Vagina (tissue), 2 donors: ENCODE data around the gene FAF1. TPM values are rescaled to one million over a fixed set of nuclear protein-coding genes. Genes with fewer than 3 reads are reported as not detected.
"Not testable (repeated sequence)": the region's sequence is repeated elsewhere in the genome, so short reads cannot be mapped to it uniquely, and the experiment has no call there.

Source experiments
- DNase-seq, 2 donors: peaks; one replicate each; pipeline ENCODE4 v3.0.0-alpha.2; 2017; ENCODE audit errors: extremely low spot score in 2 of 2
- H3K27ac ChIP-seq: fragments of 200-600 bp; sonication (generic); one replicate; pipeline ENCODE4 v1.5.1; 2019
- H3K27me3 ChIP-seq: fragments of 200-600 bp; sonication (generic); one replicate; pipeline ENCODE4 v1.5.1; 2019
- H3K36me3 ChIP-seq, 2 donors: fragments of 200-600 bp; sonication (generic); one replicate each; pipeline ENCODE4 v1.5.1; 2017 to 2019
- H3K4me1 ChIP-seq: fragments of 200-600 bp; sonication (generic); one replicate; pipeline ENCODE4 v1.5.1; 2019
- H3K4me3 ChIP-seq, 2 donors: fragments of 200-600 bp; sonication (generic); 1 replicate in 1 of 2; 2 replicates in 1 of 2; pipeline ENCODE4 v1.5.1; 2016 to 2019
- H3K9me3 ChIP-seq: fragments of 200-600 bp; sonication (generic); one replicate; pipeline ENCODE4 v1.5.1; 2019
- CTCF ChIP-seq, 3 experiments: fragments of 450-650 bp in 2 of 3; fragments of 200-600 bp in 1 of 3; sonication (generic) in 1 of 3; IDR thresholded peaks; one replicate each; pipeline ENCODE4 v1.5.1; 2017 to 2019; ENCODE audit warnings: antibody characterized with exemption in 3 of 3, mild to moderate bottlenecking in 2 of 3, moderate library complexity in 2 of 3
- POLR2A ChIP-seq, 2 donors: fragments of 450-650 bp; IDR thresholded peaks; one replicate each; pipeline ENCODE4 v1.6.1; 2017; ENCODE audit warnings: antibody characterized with exemption in 2 of 2, mild to moderate bottlenecking in 2 of 2, moderate library complexity in 2 of 2
- POLR2AphosphoS5 ChIP-seq, 2 donors: sonication (generic); formaldehyde crosslinking; IDR thresholded peaks; one replicate each; pipeline ENCODE4 v1.9.0; 2017; ENCODE audit warnings: antibody characterized with exemption in 2 of 2, mild to moderate bottlenecking in 2 of 2, low read depth in 1 of 2; ENCODE audit not compliant: insufficient read depth in 1 of 2
- intact Hi-C: fragments of 100-400 bp; cut with DNase I; formaldehyde crosslinking; loops from one replicate; pipeline ENCODE4 v1.15.1; 2023
- total RNA-seq: library from RNA; depleted of rRNA; stranded (reverse); fragments of >200 nt; gene quantifications from one replicate; pipeline ENCODE4 v1.2.3, GENCODE V29; 2016

Gene FAF1
- total RNA-seq, 1 donor from 2014 or later = 40.0 TPM

- Histone ChIP-seq H3K27ac (no peak overlapping the region), H3K36me3 (no peaks in the 10 kb centered on the region), H3K9me3 (no peaks in the 10 kb centered on the region), H3K4me1 (no peaks in the 10 kb centered on the region), H3K4me3 (no peak overlapping the region), H3K27me3 (no peaks in the 10 kb centered on the region)
- intact Hi-C loops = no loop called here
- no peak for DNase-seq
- TF ChIP-seq POLR2A (IDR thresholded peaks at IDR 0.05) (no peak), CTCF (IDR thresholded peaks at IDR 0.05) (no peak)
Measured at GRCh38 chr1:50747394-50747793, 212.7 kb downstream of the FAF1 start.

GRCh38 chr1:50742523-50742922, 217.5 kb downstream of the FAF1 start:
- intact Hi-C loops = no loop called here
- TF ChIP-seq CTCF (IDR thresholded peaks at IDR 0.05) = no peak
- TF ChIP-seq POLR2AphosphoS5 (IDR thresholded peaks at IDR 0.05; ENCODE audit: insufficient read depth in 1 of 2, low read depth in 1 of 2) = no peak
- Histone ChIP-seq H3K4me1 (no peaks in the 10 kb centered on the region), H3K27ac (no peak overlapping the region), H3K36me3 (no peaks in the 10 kb centered on the region), H3K4me3 (no peak overlapping the region), H3K9me3 (no peaks in the 10 kb centered on the region), H3K27me3 (no peaks in the 10 kb centered on the region)
- no peak for DNase-seq

DNA sequence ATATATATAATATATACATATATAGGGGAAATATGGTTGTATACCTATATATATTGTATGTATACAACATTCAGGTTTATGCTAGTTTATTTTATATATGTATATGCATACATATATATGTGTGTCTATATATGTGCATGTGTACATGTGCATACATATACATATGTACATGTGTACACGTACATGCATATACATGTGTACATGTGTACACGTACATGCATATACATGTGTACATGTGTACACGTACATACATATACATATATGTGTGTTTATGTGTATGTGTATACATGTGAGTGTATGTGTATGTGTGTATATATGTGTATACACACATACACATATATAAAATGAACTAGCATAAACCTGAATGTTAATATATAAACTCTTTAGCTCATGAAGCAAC, 220.9 kb downstream of the FAF1 start:
- no peaks in the 10 kb centered on the region for H3K27me3 ChIP-seq
- DNase-seq = no peak
- H3K4me1 ChIP-seq = no peaks in the 10 kb centered on the region
- no peaks in the 10 kb centered on the region for H3K9me3 ChIP-seq
- H3K36me3 ChIP-seq = no peaks in the 10 kb centered on the region
- H3K4me3 ChIP-seq = no peak overlapping the region
- TF ChIP-seq POLR2AphosphoS5 (IDR thresholded peaks at IDR 0.05; ENCODE audit: insufficient read depth in 1 of 2, low read depth in 1 of 2) (no peak), POLR2A (IDR thresholded peaks at IDR 0.05) (no peak), CTCF (IDR thresholded peaks at IDR 0.05) (no peak)
- no peak overlapping the region for H3K27ac ChIP-seq
- intact Hi-C loops = no loop called here

GRCh38 chr1:50735443-50735842, 224.6 kb downstream of the FAF1 start:
- H3K4me3 ChIP-seq = no peak overlapping the region
- intact Hi-C loops = no loop called here
- TF ChIP-seq POLR2AphosphoS5 (IDR thresholded peaks at IDR 0.05; ENCODE audit: insufficient read depth in 1 of 2, low read depth in 1 of 2) = no peak
- no peak for TF ChIP-seq POLR2A (IDR thresholded peaks at IDR 0.05)
- peak in 1 of 3 experiments; percentile 19 for TF ChIP-seq CTCF (IDR thresholded peaks at IDR 0.05)

DNA sequence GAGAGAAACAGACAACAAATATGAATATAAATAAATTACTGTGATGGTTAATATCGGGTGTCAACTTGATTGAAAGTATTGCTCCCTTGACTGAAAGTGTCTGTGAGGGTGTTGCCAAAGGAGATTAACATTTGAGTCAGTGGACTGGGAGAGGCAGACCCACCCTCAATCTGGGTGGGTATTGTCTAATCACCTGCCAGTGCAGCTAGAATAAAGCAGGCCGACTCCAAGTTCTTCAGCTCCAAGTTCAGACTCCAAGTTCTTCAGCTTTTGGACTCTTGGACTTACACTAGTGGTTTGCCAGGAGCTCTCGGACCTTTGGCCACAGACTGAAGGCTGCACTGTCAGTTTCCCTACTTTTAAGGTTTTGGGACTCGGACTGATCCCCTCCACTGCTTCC, 232.5 kb downstream of the FAF1 start:
- intact Hi-C loops, H3K9me3 ChIP-seq, H3K4me3 ChIP-seq, DNase-seq, H3K27me3 ChIP-seq, H3K27ac ChIP-seq, H3K4me1 ChIP-seq, H3K36me3 ChIP-seq: not testable (repeated sequence)

More at GRCh38 chr1:50735443-50735842, 224.6 kb downstream of the FAF1 start:
- no peaks in the 10 kb centered on the region for H3K4me1 ChIP-seq
- H3K36me3 ChIP-seq = no peaks in the 10 kb centered on the region
- no peak overlapping the region for H3K27ac ChIP-seq
- no peaks in the 10 kb centered on the region for H3K9me3 ChIP-seq
- no peak for DNase-seq
- no peaks in the 10 kb centered on the region for H3K27me3 ChIP-seq
